ENCODE measurements around the gene BARHL2. TPM values are rescaled to one million over a fixed set of nuclear protein-coding genes. Genes with fewer than 3 reads are reported as not detected.

BARHL2 gene
- not detected in 5 replicates for total RNA-seq (2022; extraction: Qiagen RNA extraction)

DNA sequence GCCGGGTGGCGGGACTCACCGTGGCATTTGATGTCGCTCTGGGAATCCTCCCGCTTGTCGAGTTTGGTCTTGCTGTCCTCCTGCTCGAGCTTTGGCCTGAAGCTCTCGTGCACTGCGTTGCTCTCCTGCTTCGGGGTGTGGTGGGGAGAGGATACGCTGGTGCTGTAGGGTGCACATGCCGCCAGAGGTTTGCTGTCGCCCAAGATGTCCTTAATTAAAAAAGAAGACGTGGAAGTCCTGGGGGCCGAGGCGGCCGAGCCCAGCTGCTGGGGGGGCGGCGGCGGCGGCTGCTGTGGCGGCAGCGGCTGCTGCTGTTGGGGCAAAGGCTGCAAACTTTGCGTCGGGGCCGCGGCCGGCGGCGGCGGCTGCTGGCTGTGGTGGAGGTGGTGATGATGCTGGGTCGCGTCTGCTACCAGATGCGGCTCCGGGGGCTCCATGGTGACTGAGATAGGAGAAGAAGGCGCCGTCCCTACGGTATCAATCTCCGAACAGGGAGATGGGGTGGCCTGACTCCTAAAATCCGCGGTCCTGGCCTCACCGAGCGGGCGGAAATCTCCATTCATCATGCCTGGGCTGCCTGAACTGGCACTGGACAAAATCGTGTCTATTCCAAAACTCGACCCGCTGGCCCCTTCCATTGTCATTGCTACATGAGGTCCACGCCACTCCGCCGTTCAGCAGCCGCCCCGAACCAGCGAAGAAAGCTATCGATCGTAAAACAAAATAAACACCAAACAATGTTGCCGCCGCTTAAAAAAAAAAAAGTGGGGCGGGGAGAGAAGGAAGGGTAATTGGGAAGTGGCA is at the start of gene BARHL2:
Gene BARHL2, minus strand, starts transcription at position 751 of the 804 bp plus-strand sequence. Its CDS starts 107 bp downstream, at position 644.

Measured in A549 treated with dexamethasone at 1 μM for 4 hours (cell line).